NCI-H1105 treated with DMSO at 0.1 percent for 48 hours (cell line): ENCODE measurements around the gene WDHD1.
"Not testable (repeated sequence)": the region's sequence is repeated elsewhere in the genome, so short reads cannot be mapped to it uniquely, and the experiment has no call there.

Experiments
- DNase-seq: peaks from one replicate; lab custom pipeline; 2025; lab: John Stamatoyannopoulos, UW

Gene WDHD1

DNA sequence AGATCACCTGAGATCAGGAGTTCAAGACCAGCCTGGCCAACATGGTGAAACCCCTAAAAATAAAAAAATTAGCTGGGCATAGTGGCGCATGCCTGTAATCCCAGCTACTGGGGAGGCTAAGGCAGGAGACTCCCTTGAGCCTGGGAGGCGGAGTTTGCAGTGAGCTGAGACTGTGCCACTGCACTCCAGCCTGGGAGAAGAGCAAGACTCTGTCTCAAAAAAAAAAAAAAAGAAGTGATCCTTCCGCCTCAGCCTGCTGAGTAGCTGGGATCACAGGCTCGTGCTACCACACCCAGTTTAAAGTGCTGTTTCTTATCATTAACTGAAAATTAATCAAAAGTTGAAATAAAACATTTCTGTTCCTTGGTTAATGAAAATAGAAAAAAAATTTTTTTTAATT, 117.9 kb downstream of the WDHD1 start:
- not testable (repeated sequence) for DNase-seq

- no peak for DNase-seq
Measured at GRCh38 chr14:54908190-54908589, 118.7 kb downstream of the WDHD1 start.

GRCh38 chr14:54906075-54906474, 120.8 kb downstream of the WDHD1 start:
- no peak for DNase-seq

- peak; percentile 88 for DNase-seq
Measured at GRCh38 chr14:54902521-54903420, 124.1 kb downstream of the WDHD1 start, which contains the start of gene GCH1. GCH1 (minus strand) TSS chr14:54902826; CDS start chr14:54902663, 163 bp downstream.

GRCh38 chr14:54902143-54902520, 124.8 kb downstream of the WDHD1 start:
- DNase-seq, result peak; percentile 60

DNA sequence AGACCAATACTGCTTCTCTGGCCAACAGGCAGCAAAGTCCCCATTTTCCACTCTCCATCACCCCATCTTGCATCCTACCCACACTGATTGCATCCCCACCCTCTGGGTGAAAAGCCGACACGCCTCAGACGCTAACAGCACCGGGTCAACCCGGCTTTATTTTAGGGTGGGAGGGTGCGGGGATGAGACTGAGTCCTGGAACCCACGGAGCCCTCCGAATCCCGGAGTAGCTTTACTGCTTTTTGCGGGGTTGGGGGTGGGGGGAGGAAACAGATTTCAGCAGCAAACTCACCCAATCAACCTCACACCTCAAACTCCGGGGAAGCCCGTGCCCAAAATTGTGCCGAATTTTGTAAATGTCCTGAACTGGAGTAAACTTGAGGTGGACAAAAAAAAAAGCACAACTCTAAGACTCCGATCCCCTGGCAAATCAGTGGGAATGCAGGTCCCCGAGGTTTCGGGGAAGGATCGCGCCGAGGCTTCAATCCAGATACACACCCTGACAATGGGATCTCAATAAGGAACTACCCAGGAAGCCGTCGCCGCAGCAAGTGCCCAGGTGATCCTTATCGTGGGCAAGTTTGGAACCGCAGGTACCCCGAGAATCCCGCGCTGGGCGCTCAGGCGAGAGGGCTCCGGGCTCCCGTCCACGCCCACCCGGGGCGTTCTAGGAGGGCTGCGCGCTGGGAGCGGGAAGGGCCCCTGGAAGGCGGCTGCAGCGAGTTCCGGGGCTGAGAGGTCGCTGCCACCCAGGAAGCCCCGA, 125.3 kb downstream of the WDHD1 start:
- DNase-seq, result no peak

GRCh38 chr14:54899573-54899972, 127.3 kb downstream of the WDHD1 start:
- no peak for DNase-seq

- not testable (repeated sequence) for DNase-seq
Measured at GRCh38 chr14:54897809-54898555, 128.9 kb downstream of the WDHD1 start.

- DNase-seq, result no peak
Measured at GRCh38 chr14:54895683-54896082, 131.2 kb downstream of the WDHD1 start.

- DNase-seq, result no peak
Measured at GRCh38 chr14:54894995-54895394, 131.9 kb downstream of the WDHD1 start.

- DNase-seq, result peak; percentile 33
Measured at GRCh38 chr14:54893151-54893760, 133.6 kb downstream of the WDHD1 start.

GRCh38 chr14:54891471-54892245, 135.2 kb downstream of the WDHD1 start:
- DNase-seq, result no peak

DNA sequence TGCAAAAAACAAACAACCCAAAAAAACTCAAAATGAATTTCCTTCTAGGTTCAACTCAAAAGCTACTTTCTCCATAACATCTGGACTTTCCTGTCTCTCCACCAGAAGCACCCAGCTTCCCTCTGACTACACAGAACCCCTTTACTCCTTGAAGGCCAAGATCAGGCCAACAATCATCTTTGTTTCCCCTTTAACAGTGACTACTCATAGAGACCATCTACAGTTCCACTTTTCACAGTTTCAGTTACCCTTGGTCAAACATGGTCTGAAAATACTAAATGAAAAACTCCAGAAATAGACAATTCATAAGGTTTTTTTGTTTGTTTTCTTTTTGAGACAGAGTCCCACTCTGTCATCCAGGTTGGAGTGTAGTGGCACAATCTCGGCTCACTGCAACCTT, 136.1 kb downstream of the WDHD1 start:
- DNase-seq, result no peak

DNA sequence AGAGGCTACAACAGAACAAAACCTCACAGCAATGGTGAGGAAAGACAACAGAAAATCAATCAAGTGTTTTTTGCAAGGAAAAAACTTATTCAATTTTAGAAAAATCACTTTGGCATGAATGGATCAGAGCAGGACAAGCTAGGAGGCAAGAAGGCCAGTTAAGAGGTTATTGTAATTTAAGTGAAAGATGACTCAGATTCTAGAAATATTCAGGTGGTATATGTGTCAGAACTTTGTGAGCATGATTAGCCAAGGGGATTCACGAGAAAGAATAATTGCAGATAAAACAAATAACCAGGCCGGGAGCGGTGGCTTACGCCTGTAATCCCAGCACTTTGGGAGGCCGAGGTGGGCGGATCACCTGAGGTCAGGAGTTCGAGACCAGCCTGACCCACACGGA, 137.0 kb downstream of the WDHD1 start:
- DNase-seq, result no peak
